Measurements from ENCODE around the gene SULF2.

DNA sequence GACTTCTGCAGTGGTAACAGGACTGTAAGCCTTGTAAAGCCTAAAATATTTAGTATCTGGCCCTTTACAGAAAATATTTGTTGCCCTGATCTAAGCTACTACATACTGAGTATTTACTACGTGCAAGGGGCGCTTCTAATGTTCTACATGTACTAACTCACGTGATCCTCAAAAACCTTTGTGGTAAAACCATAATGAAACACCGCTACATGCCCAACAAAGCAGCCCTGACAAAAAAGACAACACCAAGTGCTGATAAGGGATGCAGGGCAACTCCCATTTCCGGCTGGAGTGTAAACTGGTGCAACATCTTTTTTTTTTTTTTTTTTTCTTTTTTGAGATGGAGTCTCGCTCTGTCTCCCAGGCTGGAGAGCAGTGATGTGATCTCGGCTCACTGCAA lies 85.0 kb downstream of the SULF2 start:
- TF ChIP-seq SRSF3 (IDR thresholded peaks at IDR 0.05; ENCODE audit: insufficient read depth, low read length) (no peak), ETV6 (IDR thresholded peaks at IDR 0.05; ENCODE audit: borderline replicate concordance in 1 of 2, low read depth in 2 of 2, low read length in 1 of 2) (no peak), ETV6 (CRISPR knock-in tag; IDR thresholded peaks at IDR 0.05; ENCODE audit: borderline replicate concordance) (no peak), COPS2 (conservative IDR thresholded peaks at IDR 0.05) (no peak), KLF16 (IDR thresholded peaks at IDR 0.05) (no peak), EHMT2 (IDR thresholded peaks at IDR 0.05) (no peak), ATF1 (CRISPR knock-in tag; IDR thresholded peaks at IDR 0.05) (no peak), ATF1 (tag; IDR thresholded peaks at IDR 0.05) (no peak), TAF1 (IDR thresholded peaks at IDR 0.05; ENCODE audit: control insufficient read depth, extremely low read depth, insufficient read depth, low read length, severe bottlenecking) (no peak), SMARCE1 (IDR thresholded peaks at IDR 0.05) (no peak), SOX6 (IDR thresholded peaks at IDR 0.05) (no peak), POU5F1 (IDR thresholded peaks at IDR 0.05; ENCODE audit: borderline replicate concordance, low read depth, low read length, partially characterized antibody) (no peak)
- TF ChIP-seq, protein P1, sequence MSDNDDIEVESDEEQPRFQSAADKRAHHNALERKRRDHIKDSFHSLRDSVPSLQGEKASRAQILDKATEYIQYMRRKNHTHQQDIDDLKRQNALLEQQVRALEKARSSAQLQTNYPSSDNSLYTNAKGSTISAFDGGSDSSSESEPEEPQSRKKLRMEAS (CRISPR knock-in tag; IDR thresholded peaks at IDR 0.05): no peak
- TF ChIP-seq, protein P2, sequence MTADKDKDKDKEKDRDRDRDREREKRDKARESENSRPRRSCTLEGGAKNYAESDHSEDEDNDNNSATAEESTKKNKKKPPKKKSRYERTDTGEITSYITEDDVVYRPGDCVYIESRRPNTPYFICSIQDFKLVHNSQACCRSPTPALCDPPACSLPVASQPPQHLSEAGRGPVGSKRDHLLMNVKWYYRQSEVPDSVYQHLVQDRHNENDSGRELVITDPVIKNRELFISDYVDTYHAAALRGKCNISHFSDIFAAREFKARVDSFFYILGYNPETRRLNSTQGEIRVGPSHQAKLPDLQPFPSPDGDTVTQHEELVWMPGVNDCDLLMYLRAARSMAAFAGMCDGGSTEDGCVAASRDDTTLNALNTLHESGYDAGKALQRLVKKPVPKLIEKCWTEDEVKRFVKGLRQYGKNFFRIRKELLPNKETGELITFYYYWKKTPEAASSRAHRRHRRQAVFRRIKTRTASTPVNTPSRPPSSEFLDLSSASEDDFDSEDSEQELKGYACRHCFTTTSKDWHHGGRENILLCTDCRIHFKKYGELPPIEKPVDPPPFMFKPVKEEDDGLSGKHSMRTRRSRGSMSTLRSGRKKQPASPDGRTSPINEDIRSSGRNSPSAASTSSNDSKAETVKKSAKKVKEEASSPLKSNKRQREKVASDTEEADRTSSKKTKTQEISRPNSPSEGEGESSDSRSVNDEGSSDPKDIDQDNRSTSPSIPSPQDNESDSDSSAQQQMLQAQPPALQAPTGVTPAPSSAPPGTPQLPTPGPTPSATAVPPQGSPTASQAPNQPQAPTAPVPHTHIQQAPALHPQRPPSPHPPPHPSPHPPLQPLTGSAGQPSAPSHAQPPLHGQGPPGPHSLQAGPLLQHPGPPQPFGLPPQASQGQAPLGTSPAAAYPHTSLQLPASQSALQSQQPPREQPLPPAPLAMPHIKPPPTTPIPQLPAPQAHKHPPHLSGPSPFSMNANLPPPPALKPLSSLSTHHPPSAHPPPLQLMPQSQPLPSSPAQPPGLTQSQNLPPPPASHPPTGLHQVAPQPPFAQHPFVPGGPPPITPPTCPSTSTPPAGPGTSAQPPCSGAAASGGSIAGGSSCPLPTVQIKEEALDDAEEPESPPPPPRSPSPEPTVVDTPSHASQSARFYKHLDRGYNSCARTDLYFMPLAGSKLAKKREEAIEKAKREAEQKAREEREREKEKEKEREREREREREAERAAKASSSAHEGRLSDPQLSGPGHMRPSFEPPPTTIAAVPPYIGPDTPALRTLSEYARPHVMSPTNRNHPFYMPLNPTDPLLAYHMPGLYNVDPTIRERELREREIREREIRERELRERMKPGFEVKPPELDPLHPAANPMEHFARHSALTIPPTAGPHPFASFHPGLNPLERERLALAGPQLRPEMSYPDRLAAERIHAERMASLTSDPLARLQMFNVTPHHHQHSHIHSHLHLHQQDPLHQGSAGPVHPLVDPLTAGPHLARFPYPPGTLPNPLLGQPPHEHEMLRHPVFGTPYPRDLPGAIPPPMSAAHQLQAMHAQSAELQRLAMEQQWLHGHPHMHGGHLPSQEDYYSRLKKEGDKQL (CRISPR knock-in tag; IDR thresholded peaks at IDR 0.05; ENCODE audit: borderline replicate concordance): no peak
- TF ChIP-seq, protein P3, sequence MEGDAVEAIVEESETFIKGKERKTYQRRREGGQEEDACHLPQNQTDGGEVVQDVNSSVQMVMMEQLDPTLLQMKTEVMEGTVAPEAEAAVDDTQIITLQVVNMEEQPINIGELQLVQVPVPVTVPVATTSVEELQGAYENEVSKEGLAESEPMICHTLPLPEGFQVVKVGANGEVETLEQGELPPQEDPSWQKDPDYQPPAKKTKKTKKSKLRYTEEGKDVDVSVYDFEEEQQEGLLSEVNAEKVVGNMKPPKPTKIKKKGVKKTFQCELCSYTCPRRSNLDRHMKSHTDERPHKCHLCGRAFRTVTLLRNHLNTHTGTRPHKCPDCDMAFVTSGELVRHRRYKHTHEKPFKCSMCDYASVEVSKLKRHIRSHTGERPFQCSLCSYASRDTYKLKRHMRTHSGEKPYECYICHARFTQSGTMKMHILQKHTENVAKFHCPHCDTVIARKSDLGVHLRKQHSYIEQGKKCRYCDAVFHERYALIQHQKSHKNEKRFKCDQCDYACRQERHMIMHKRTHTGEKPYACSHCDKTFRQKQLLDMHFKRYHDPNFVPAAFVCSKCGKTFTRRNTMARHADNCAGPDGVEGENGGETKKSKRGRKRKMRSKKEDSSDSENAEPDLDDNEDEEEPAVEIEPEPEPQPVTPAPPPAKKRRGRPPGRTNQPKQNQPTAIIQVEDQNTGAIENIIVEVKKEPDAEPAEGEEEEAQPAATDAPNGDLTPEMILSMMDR (IDR thresholded peaks at IDR 0.05 in 2 of 3, conservative IDR thresholded peaks at IDR 0.05 in 1 of 3; ENCODE audit: insufficient read depth in 2 of 3, low read depth in 1 of 3, low read length in 3 of 3): no peak
- TF ChIP-seq, protein P4, sequence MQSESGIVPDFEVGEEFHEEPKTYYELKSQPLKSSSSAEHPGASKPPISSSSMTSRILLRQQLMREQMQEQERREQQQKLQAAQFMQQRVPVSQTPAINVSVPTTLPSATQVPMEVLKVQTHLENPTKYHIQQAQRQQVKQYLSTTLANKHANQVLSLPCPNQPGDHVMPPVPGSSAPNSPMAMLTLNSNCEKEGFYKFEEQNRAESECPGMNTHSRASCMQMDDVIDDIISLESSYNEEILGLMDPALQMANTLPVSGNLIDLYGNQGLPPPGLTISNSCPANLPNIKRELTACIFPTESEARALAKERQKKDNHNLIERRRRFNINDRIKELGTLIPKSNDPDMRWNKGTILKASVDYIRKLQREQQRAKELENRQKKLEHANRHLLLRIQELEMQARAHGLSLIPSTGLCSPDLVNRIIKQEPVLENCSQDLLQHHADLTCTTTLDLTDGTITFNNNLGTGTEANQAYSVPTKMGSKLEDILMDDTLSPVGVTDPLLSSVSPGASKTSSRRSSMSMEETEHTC (IDR thresholded peaks at IDR 0.05): no peak
